H9 (cell line): ENCODE results near the gene ATP5MG. TPM values are rescaled to one million over a fixed set of nuclear protein-coding genes. Genes with fewer than 3 reads are reported as not detected.

Experiments
- DNase-seq: peaks from one replicate; pipeline ENCODE4 v3.0.0-alpha.2; 2017
- H2AFZ ChIP-seq: one replicate; pipeline ENCODE4 v1.6.1; 2013; ENCODE audit warnings: mild to moderate bottlenecking, low read length, control low read depth, moderate library complexity
- H2AK5ac ChIP-seq: 2 replicates; pipeline ENCODE4 v1.6.1; 2013; ENCODE audit warnings: low read length, control low read depth, mixed read lengths; ENCODE audit not compliant: insufficient read length
- H2BK120ac ChIP-seq: one replicate; pipeline ENCODE4 v1.6.1; 2013; ENCODE audit warnings: low read depth, mild to moderate bottlenecking, low read length, control low read depth, inconsistent platforms; ENCODE audit not compliant: poor library complexity, severe bottlenecking
- H2BK12ac ChIP-seq: 2 replicates; pipeline ENCODE4 v1.6.1; 2013; ENCODE audit warnings: low read length, control low read depth, mixed read lengths, low read depth; ENCODE audit not compliant: insufficient read length
- H2BK15ac ChIP-seq: 2 replicates; pipeline ENCODE4 v1.6.1; 2013; ENCODE audit warnings: low read depth, low read length, control low read depth
- H2BK20ac ChIP-seq: one replicate; pipeline ENCODE4 v1.6.1; 2013; ENCODE audit warnings: low read depth, mild to moderate bottlenecking, low read length, control low read depth, inconsistent platforms; ENCODE audit not compliant: poor library complexity, severe bottlenecking
- H2BK5ac ChIP-seq: 2 replicates; pipeline ENCODE4 v1.6.1; 2013; ENCODE audit warnings: low read length, control low read depth, mixed read lengths; ENCODE audit not compliant: insufficient read length
- H3K14ac ChIP-seq: 2 replicates; pipeline ENCODE4 v1.6.1; 2013; ENCODE audit warnings: low read length, control low read depth; ENCODE audit not compliant: insufficient read depth
- H3K18ac ChIP-seq: 2 replicates; pipeline ENCODE4 v1.6.1; 2013; ENCODE audit warnings: low read depth, mild to moderate bottlenecking, mixed read lengths, low read length, control low read depth; ENCODE audit not compliant: insufficient read length
- H3K23ac ChIP-seq: 2 replicates; pipeline ENCODE4 v1.6.1; 2013; ENCODE audit warnings: low read length, control low read depth, mixed read lengths, low read depth; ENCODE audit not compliant: insufficient read length
- H3K23me2 ChIP-seq: 2 replicates; pipeline ENCODE4 v1.6.1; 2013; ENCODE audit warnings: low read depth, mild to moderate bottlenecking, mixed read lengths, low read length, control low read depth; ENCODE audit not compliant: insufficient read length, poor library complexity, severe bottlenecking
- H3K27ac ChIP-seq: 2 replicates; pipeline ENCODE4 v1.5.1; 2013; ENCODE audit warnings: low read length, control low read depth, mixed read lengths, low read depth; ENCODE audit not compliant: insufficient read length
- H3K27me3 ChIP-seq: 2 replicates; pipeline ENCODE4 v1.6.1; 2013; ENCODE audit warnings: low read length, control low read depth, inconsistent platforms; ENCODE audit not compliant: insufficient read depth
- H3K4ac ChIP-seq: 2 replicates; pipeline ENCODE4 v1.6.1; 2013; ENCODE audit warnings: low read depth, mild to moderate bottlenecking, control low read depth, inconsistent platforms, low read length, moderate library complexity
- H3K4me1 ChIP-seq: 2 replicates; pipeline ENCODE4 v1.6.1; 2013; ENCODE audit warnings: low read length, control low read depth, inconsistent platforms; ENCODE audit not compliant: insufficient read depth
- H3K4me2 ChIP-seq: 2 replicates; pipeline ENCODE4 v1.6.1; 2013; ENCODE audit warnings: low read length, control low read depth, mixed read lengths; ENCODE audit not compliant: insufficient read length, insufficient read depth
- H3K56ac ChIP-seq: 2 replicates; pipeline ENCODE4 v1.6.1; 2013; ENCODE audit warnings: low read depth, mild to moderate bottlenecking, mixed read lengths, low read length, control low read depth; ENCODE audit not compliant: insufficient read length
- H3K79me1 ChIP-seq: 2 replicates; pipeline ENCODE4 v1.6.1; 2013; ENCODE audit warnings: low read depth, mild to moderate bottlenecking, moderate library complexity, low read length, control low read depth, inconsistent platforms; ENCODE audit not compliant: insufficient read depth, poor library complexity, severe bottlenecking
- H3K79me2 ChIP-seq: 2 replicates; pipeline ENCODE4 v1.6.1; 2013; ENCODE audit warnings: low read length, control low read depth, inconsistent platforms; ENCODE audit not compliant: insufficient read depth
- H3K9ac ChIP-seq: 2 replicates; pipeline ENCODE4 v1.6.1; 2013; ENCODE audit warnings: low read length, control low read depth, mixed read lengths; ENCODE audit not compliant: insufficient read length; ENCODE audit errors: extremely low read depth
- H3K9me3 ChIP-seq: one replicate; pipeline ENCODE4 v1.6.1; 2013; ENCODE audit warnings: low read depth, low read length, inconsistent platforms; ENCODE audit not compliant: control insufficient read depth
- H3T11ph ChIP-seq: one replicate; pipeline ENCODE4 v1.6.1; 2013; ENCODE audit warnings: mild to moderate bottlenecking, low read length, control low read depth, inconsistent platforms
- H4K20me1 ChIP-seq: one replicate; pipeline ENCODE4 v1.6.1; 2013; ENCODE audit not compliant: control insufficient read depth, insufficient read length, insufficient read depth
- H4K5ac ChIP-seq: 2 replicates; pipeline ENCODE4 v1.6.1; 2013; ENCODE audit warnings: low read depth, mild to moderate bottlenecking, mixed read lengths, low read length, control low read depth; ENCODE audit not compliant: insufficient read length
- H4K8ac ChIP-seq: replicated peaks from 2 replicates; pipeline ENCODE4 v1.6.1; 2013; ENCODE audit warnings: low read length, control low read depth, mixed read lengths, low read depth; ENCODE audit not compliant: insufficient read length
- H4K91ac ChIP-seq: 2 replicates; pipeline ENCODE4 v1.6.1; 2013; ENCODE audit warnings: low read depth, mild to moderate bottlenecking, moderate library complexity, mixed read lengths, low read length, control low read depth; ENCODE audit not compliant: insufficient read length
- H3K27ac Mint-ChIP-seq, 3 experiments: 2 replicates in 2 of 3; 3 replicates in 1 of 3; pipeline ENCODE4 v1.8.0; 2020 to 2021; ENCODE audit warnings: mixed read lengths in 3 of 3, mild to moderate bottlenecking in 1 of 3, moderate library complexity in 1 of 3
- H3K27me3 Mint-ChIP-seq: 2 replicates; pipeline ENCODE4 v1.8.0; 2021; ENCODE audit warnings: low read depth, mild to moderate bottlenecking, moderate library complexity, mixed read lengths
- H3K36me3 Mint-ChIP-seq, 3 experiments: 2 replicates in 2 of 3; 3 replicates in 1 of 3; pipeline ENCODE4 v1.8.0; 2020 to 2021; ENCODE audit warnings: low read depth in 3 of 3, mixed read lengths in 3 of 3; ENCODE audit not compliant: insufficient read depth in 1 of 3
- H3K4me1 Mint-ChIP-seq, 2 experiments: 2 replicates each; pipeline ENCODE4 v1.8.0; 2020; ENCODE audit warnings: mixed read lengths in 2 of 2
- H3K4me3 Mint-ChIP-seq, 2 experiments: 2 replicates in 1 of 2; 3 replicates in 1 of 2; pipeline ENCODE4 v1.8.0; 2020 to 2021; ENCODE audit warnings: mild to moderate bottlenecking in 2 of 2, mixed read lengths in 2 of 2, moderate library complexity in 1 of 2
- H3K9me3 Mint-ChIP-seq, 2 experiments: 2 replicates in 1 of 2; 3 replicates in 1 of 2; pipeline ENCODE4 v1.8.0; 2020; ENCODE audit warnings: mild to moderate bottlenecking in 2 of 2, mixed read lengths in 2 of 2, moderate library complexity in 1 of 2
- CTCF ChIP-seq: fragments of 200-600 bp; sonication (generic); conservative IDR thresholded peaks from 3 replicates; pipeline ENCODE4 v1.8.0; 2021; ENCODE audit warnings: antibody characterized with exemption, mild to moderate bottlenecking
- WGBS: extraction: QIAGEN DNeasy Blood & Tissue Kit; methylation state at CpG from one replicate; pipeline ENCODE4 v1.1.7; 2013; ENCODE audit warnings: missing lambda C conversion rate, low lambda C conversion rate, mixed read lengths; ENCODE audit not compliant: insufficient read length; ENCODE audit errors: extremely low coverage; 5-methylcytosine and 5-hydroxymethylcytosine counted together
- long read RNA-seq: library from polyadenylated mRNA; unstranded; transcript quantifications from one replicate; pipeline ENCODE4 v2.0.0, GENCODE V29; 2020
- total RNA-seq: library from RNA; stranded (reverse); gene quantifications from 2 replicates; pipeline ENCODE4 v1.2.1, GENCODE V29; 2021

Gene ATP5MG, protein sequence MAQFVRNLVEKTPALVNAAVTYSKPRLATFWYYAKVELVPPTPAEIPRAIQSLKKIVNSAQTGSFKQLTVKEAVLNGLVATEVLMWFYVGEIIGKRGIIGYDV
- 253 and 254 TPM in 2 replicates for total RNA-seq
- long read RNA-seq, transcript ATP5MG-201 (3 exons, 1,577 nt) = major isoform, 165 of 170 reads
- long read RNA-seq, partial matches to known transcripts = 0 of 170 reads
- long read RNA-seq, other reads (novel, unspliced or antisense) = 3 of 170 reads

GRCh38 chr11:118401151-118401879 lies at the start of gene ATP5MG:
Gene ATP5MG (plus strand): TSS chr11:118401606. CDS start chr11:118401666, 60 bp downstream.
- peaks cover 11% of the 10 kb centered on the region for H3K79me1 ChIP-seq
- TF ChIP-seq CTCF = peak; percentile 35; the same call in 2 of the 3 replicates
- H3K4me3 Mint-ChIP-seq = peak within 1 kb of the TSS; percentile 98
- peak within 1 kb of the TSS; percentile 89 for H3K4me2 ChIP-seq
- H3K9ac ChIP-seq = peak within 1 kb of the TSS; percentile 92
- no peak within 1 kb of the TSS for H3K4ac ChIP-seq
- no peaks in the 10 kb centered on the region; the same call in 1 of the 2 replicates for H3K27me3 Mint-ChIP-seq
- DNase-seq = peak; percentile 88
- peak within 1 kb of the TSS; percentile 78 for H3K18ac ChIP-seq
- H2AFZ ChIP-seq = peak within 1 kb of the TSS; percentile 5
- no peak within 1 kb of the TSS for H2AK5ac ChIP-seq
- H3K36me3 Mint-ChIP-seq = peaks cover 1 to 32% (median 16%) of the 10 kb centered on the region in 3 experiments; a peak in 5 of 7 replicates
- H4K20me1 ChIP-seq = no peaks in the 10 kb centered on the region
- no peaks in the 10 kb centered on the region for H3K4me1 ChIP-seq
- no peak within 1 kb of the TSS; the same call in 1 of the 2 replicates for H3K14ac ChIP-seq
- no peak within 1 kb of the TSS for H2BK120ac ChIP-seq
- H3K27ac Mint-ChIP-seq = peak within 1 kb of the TSS; percentile 99 to 100 (median 100)
- H4K5ac ChIP-seq = no peak within 1 kb of the TSS
- no peak within 1 kb of the TSS for H3K56ac ChIP-seq
- peaks cover 16 to 17% of the 10 kb centered on the region in 2 experiments for H3K4me1 Mint-ChIP-seq
- no peaks in the 10 kb centered on the region for H3K9me3 Mint-ChIP-seq
- H2BK20ac ChIP-seq = no peak within 1 kb of the TSS
- peaks cover 24% of the 10 kb centered on the region; the same call in 1 of the 2 replicates for H3K79me2 ChIP-seq
- no CpG with 5 or more reads among the region's 51 CpGs for WGBS
- no peak within 1 kb of the TSS for H4K91ac ChIP-seq
- no peak within 1 kb of the TSS for H2BK5ac ChIP-seq
- H3K9me3 ChIP-seq = no peaks in the 10 kb centered on the region
- no peaks in the 10 kb centered on the region for H3K27me3 ChIP-seq
- H2BK15ac ChIP-seq = no peak within 1 kb of the TSS
- H2BK12ac ChIP-seq = no peak within 1 kb of the TSS
- H3T11ph ChIP-seq = no peak within 1 kb of the TSS
- peaks cover 7% of the 10 kb centered on the region for H3K23me2 ChIP-seq
- H3K23ac ChIP-seq = no peak within 1 kb of the TSS
- no peak within 1 kb of the TSS for H4K8ac ChIP-seq
- H3K27ac ChIP-seq = peak within 1 kb of the TSS; percentile 4
